Epithelial cell of proximal tubule (primary cell): ENCODE results near the gene IFT43. TPM values are rescaled to one million over a fixed set of nuclear protein-coding genes. Genes with fewer than 3 reads are reported as not detected.

Experiments used
- DNase-seq: peaks from one replicate; pipeline ENCODE4 v3.0.0-alpha.2; 2011; ENCODE audit warnings: low read depth
- H3K4me3 ChIP-seq: 2 replicates; pipeline ENCODE4 v1.5.1; 2011; ENCODE audit warnings: low read depth, mild to moderate bottlenecking, low read length
- CTCF ChIP-seq: conservative IDR thresholded peaks from 2 replicates; pipeline ENCODE4 v1.5.1; 2012; ENCODE audit warnings: low read depth, mild to moderate bottlenecking, low read length
- total RNA-seq: library from RNA; depleted of rRNA; stranded (reverse); fragments of >200 nt; gene quantifications from 2 replicates; pipeline ENCODE4 v1.2.3, GENCODE V29; 2015

The IFT43 gene
- total RNA-seq, 1 donor from 2014 or later: 28.3 TPM

DNA sequence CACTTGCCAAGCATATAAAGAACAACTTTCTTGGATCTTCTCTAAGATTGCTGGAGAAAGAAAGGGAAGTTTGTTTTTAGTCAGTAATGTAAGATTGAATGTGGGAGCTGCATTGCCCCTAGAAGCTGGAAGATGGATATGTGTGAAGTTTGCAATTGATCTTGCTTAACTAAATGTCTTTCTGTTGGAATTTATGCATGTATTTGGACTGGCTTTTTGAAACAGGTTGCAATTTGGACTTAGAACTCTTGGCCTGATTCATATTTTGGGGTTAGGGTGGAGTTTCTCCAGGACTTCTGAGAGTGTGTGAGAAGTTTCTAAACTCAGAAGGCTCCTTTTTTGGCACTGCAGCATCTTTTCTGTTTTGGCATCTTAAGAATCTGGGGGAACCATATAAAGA, 26.4 kb downstream of the IFT43 start:
- H3K4me3 ChIP-seq: no peak overlapping the region
- no peak for DNase-seq
- TF ChIP-seq CTCF: no peak

DNA sequence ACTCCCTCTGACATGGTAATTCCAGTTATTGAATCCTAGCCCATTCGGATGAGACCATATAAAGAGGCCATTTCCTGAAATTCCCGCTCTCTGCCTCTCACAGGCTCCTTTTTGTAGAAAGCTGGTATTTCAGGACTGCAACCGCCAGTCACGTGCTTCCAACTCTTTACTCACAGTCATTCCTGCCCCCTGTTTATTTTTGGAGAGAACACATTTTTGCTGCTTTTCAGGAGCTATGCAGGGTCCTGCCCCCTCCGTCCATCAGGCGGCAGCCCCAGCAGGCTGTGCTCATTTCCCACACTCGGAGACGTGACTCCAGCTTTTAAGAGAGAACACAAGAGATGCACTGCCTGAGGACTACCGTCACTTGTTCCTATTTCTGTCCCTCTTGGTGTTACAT, 26.8 kb downstream of the IFT43 start:
- no peak for TF ChIP-seq CTCF
- H3K4me3 ChIP-seq: no peak overlapping the region
- DNase-seq: no peak

GRCh38 chr14:76015191-76015590, 29.6 kb downstream of the IFT43 start:
- no peak overlapping the region for H3K4me3 ChIP-seq
- no peak for TF ChIP-seq CTCF
- DNase-seq: no peak

- H3K4me3 ChIP-seq: no peak overlapping the region
- no peak for TF ChIP-seq CTCF
- DNase-seq: no peak
These were observed 30.1 kb downstream of the IFT43 start for GRCh38 chr14:76015668-76016067.

DNA sequence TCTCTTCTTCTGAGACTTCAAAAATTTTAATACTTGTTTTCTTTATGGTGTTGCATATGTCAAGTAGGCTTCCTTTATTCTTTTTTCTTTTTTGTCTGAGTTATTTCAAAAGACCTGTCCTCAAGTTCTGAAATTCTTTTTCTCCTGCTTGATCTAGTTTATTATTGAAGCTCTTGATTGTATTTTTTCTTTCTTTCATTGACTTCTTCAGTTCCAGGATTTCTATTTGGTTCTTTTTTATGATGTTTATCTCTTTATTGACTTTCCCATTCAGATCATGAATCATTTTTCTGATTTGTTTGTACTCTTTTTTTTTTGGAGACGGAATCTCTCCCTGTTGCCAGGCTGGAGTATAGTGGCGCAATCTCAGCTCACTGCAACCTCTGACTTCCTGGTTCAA, 34.1 kb downstream of the IFT43 start:
- no peak for DNase-seq
- TF ChIP-seq CTCF: no peak
- H3K4me3 ChIP-seq: no peak overlapping the region

DNA sequence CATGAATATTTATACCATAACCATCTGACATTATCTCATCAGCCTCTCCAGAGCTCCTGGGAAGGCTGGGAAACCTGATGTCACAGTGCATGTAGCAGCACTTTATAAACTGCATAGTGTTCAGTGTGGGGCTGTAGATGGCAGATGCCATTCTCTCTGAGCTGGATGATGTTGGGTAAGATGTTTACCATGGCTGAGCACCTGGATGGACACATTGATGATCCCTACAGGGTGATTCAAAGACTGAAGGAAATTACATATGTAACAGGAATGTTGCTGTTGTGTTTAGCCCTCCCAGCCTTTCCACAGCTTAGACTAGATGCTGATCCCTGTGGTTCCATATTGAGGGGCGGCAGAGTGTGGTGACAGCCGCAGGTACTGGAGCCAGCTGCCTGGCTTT, 37.4 kb downstream of the IFT43 start:
- no peak overlapping the region for H3K4me3 ChIP-seq
- no peak for TF ChIP-seq CTCF
- no peak for DNase-seq

DNA sequence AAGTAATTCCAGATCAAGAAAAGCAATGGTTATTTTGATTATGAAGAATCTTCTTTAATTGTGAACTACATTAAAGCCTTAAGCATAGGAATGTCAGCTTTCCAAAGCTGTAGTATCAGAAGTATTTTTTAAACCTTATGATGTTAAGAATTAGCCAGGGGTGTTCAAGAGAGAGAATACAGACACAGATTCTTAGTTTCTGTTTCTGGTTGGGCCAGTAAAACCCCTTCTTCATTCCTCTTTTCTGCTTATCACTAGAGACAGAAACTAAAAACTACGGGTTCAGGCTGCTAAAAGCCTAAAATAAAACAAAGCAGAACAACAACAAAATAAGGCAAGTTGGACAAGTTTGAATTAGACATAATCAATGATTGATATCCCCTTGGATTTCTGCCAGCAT, 38.2 kb downstream of the IFT43 start:
- DNase-seq: no peak
- H3K4me3 ChIP-seq: no peak overlapping the region
- TF ChIP-seq CTCF: no peak
